ENCODE measurements around the gene SCAP.
"Not testable (repeated sequence)": the region's sequence is repeated elsewhere in the genome, so short reads cannot be mapped to it uniquely, and the experiment has no call there.

GRCh38 chr3:47505267-47505666, 29.5 kb upstream of the SCAP start:
- TF ChIP-seq CTCF (conservative IDR thresholded peaks at IDR 0.05 in 1 of 2, IDR thresholded peaks at IDR 0.05 in 1 of 2; ENCODE audit: low read depth in 1 of 2, low read length in 2 of 2); EZH2 (IDR thresholded peaks at IDR 0.05; ENCODE audit: low read length, missing control alignments): not testable (repeated sequence)
